Neural cell (in vitro differentiated cells): ENCODE results near the gene CHEK1. TPM values are rescaled to one million over a fixed set of nuclear protein-coding genes. Genes with fewer than 3 reads are reported as not detected.

Experiments
- H2AFZ ChIP-seq: fragments of 200-600, 300-800 bp; sonication (generic), shearing (Covaris generic); 2 replicates; pipeline ENCODE4 v1.6.0; 2014; ENCODE audit warnings: low read depth, mild to moderate bottlenecking, antibody characterized with exemption, low read length, moderate library complexity
- H3F3A ChIP-seq: fragments of 200-600 bp; shearing (Covaris generic); 2 replicates; pipeline ENCODE4 v1.6.1; 2016; ENCODE audit warnings: mild to moderate bottlenecking, moderate library complexity, mixed read lengths, antibody characterized with exemption, low read length; ENCODE audit not compliant: insufficient read depth, poor library complexity, severe bottlenecking
- H3K27ac ChIP-seq: fragments of 200-600, 300-800 bp; sonication (generic), shearing (Covaris generic); 2 replicates; pipeline ENCODE4 v1.5.1; 2014; ENCODE audit warnings: mild to moderate bottlenecking, low read length, moderate library complexity
- H3K27me3 ChIP-seq: fragments of 300-800, 200-600 bp; sonication (generic), shearing (Covaris generic); 2 replicates; pipeline ENCODE4 v1.6.0; 2014; ENCODE audit warnings: mild to moderate bottlenecking, low read depth, low read length, moderate library complexity; ENCODE audit not compliant: insufficient read depth
- H3K36me3 ChIP-seq: fragments of 300-800, 200-600 bp; sonication (generic), shearing (Covaris generic); 2 replicates; pipeline ENCODE4 v1.5.1; 2014; ENCODE audit warnings: mild to moderate bottlenecking, antibody characterized with exemption, low read length, moderate library complexity; ENCODE audit not compliant: insufficient read depth
- H3K4me2 ChIP-seq: fragments of 300-800, 200-600 bp; sonication (generic), shearing (Covaris generic); 2 replicates; pipeline ENCODE4 v1.6.0; 2014; ENCODE audit warnings: mild to moderate bottlenecking, low read length
- H3K4me3 ChIP-seq: fragments of 300-800, 200-600 bp; sonication (generic), shearing (Covaris generic); 2 replicates; pipeline ENCODE4 v1.5.1; 2014; ENCODE audit warnings: mild to moderate bottlenecking, low read length, moderate library complexity
- H3K79me2 ChIP-seq: fragments of 200-600 bp; shearing (Covaris generic); replicated peaks from 2 replicates; pipeline ENCODE4 v1.6.0; 2014; ENCODE audit warnings: mild to moderate bottlenecking, low read length, moderate library complexity; ENCODE audit not compliant: insufficient read depth
- H3K9ac ChIP-seq: fragments of 300-800, 200-600 bp; sonication (generic), shearing (Covaris generic); 2 replicates; pipeline ENCODE4 v1.6.1; 2016; ENCODE audit warnings: mild to moderate bottlenecking, low read length, mixed read lengths
- H3K9me2 ChIP-seq: fragments of 200-600 bp; shearing (Covaris generic); 2 replicates; pipeline ENCODE4 v1.6.1; 2016; ENCODE audit warnings: mild to moderate bottlenecking, low read length, mixed read lengths; ENCODE audit not compliant: insufficient read depth
- H3K9me3 ChIP-seq: fragments of 200-600, 300-800 bp; sonication (generic), shearing (Covaris generic); 2 replicates; pipeline ENCODE4 v1.6.1; 2016; ENCODE audit warnings: mild to moderate bottlenecking, mixed run types, low read length, moderate library complexity, mixed read lengths
- H4K20me1 ChIP-seq: fragments of 200-600 bp; shearing (Covaris generic); 2 replicates; pipeline ENCODE4 v1.6.1; 2016; ENCODE audit warnings: mild to moderate bottlenecking, mixed run types; ENCODE audit not compliant: insufficient read depth
- EP300 ChIP-seq: fragments of 450-650 bp; conservative IDR thresholded peaks from 2 replicates; pipeline ENCODE4 v1.6.1; 2014; ENCODE audit warnings: antibody characterized with exemption, mild to moderate bottlenecking, moderate library complexity; ENCODE audit not compliant: poor library complexity, severe bottlenecking
- EZH2 ChIP-seq: fragments of 200-600, 300-800 bp; shearing (Covaris generic), sonication (generic); IDR thresholded peaks from 2 replicates; pipeline ENCODE4 v1.6.1; 2014; ENCODE audit warnings: antibody characterized with exemption, low read length, borderline replicate concordance, mild to moderate bottlenecking; ENCODE audit not compliant: insufficient read depth, poor library complexity, severe bottlenecking
- MXI1 ChIP-seq: fragments of 450-650 bp; conservative IDR thresholded peaks from 2 replicates; pipeline ENCODE4 v1.6.1; 2014; ENCODE audit warnings: antibody characterized with exemption, mild to moderate bottlenecking; ENCODE audit not compliant: poor library complexity, severe bottlenecking
- POLR2AphosphoS5 ChIP-seq: IDR thresholded peaks from 2 replicates; pipeline ENCODE4 v1.6.1; 2012
- RAD21 ChIP-seq: fragments of 450-650 bp; conservative IDR thresholded peaks from 2 replicates; pipeline ENCODE4 v1.6.1; 2014; ENCODE audit warnings: antibody characterized with exemption, mild to moderate bottlenecking, moderate library complexity
- SMC3 ChIP-seq: fragments of 450-650 bp; conservative IDR thresholded peaks from 2 replicates; pipeline ENCODE4 v1.6.1; 2014; ENCODE audit warnings: antibody characterized with exemption, mild to moderate bottlenecking, moderate library complexity; ENCODE audit not compliant: poor library complexity
- TAF1 ChIP-seq: IDR thresholded peaks from 2 replicates; pipeline ENCODE4 v1.6.1; 2012; ENCODE audit warnings: low read depth
- polyA plus RNA-seq: library from polyadenylated mRNA; depleted of rRNA; stranded (reverse); fragments of >200 nt; gene quantifications from 2 replicates; pipeline ENCODE4 v1.2.3, GENCODE V29; 2014
- TF ChIP-seq, protein P1 (sequence below): fragments of 450-650 bp; IDR thresholded peaks from 2 replicates; pipeline ENCODE4 v1.5.1; 2014; ENCODE audit warnings: antibody characterized with exemption, mild to moderate bottlenecking, moderate library complexity; ENCODE audit not compliant: poor library complexity, severe bottlenecking
- TF ChIP-seq, protein P2 (sequence below): IDR thresholded peaks from 2 replicates; pipeline ENCODE4 v1.6.1; 2012; ENCODE audit warnings: borderline replicate concordance

Gene CHEK1
- polyA plus RNA-seq, 1 donor from 2014 or later, result 33.0 TPM

DNA sequence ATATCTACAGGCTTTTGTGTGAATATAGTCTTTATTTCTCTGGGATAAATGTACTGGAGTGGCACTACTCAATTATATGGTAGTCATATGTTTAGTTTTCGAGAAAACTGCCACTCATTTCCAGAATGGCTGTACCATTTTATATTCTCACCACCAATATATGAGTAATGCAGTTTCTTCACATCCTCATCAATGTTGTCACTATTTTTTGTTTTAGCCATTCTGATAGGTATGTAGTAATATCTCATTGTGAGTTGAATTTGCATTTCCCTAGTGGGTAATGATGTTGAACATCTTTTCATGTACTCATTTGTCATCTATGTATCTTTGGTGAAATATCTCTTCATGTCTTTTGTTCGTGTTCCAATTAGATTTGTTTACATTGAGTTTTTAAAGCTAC, 37.7 kb downstream of the CHEK1 start:
- no peak for TF ChIP-seq POLR2AphosphoS5
- TF ChIP-seq SMC3, result no peak
- TF ChIP-seq TAF1, result no peak
- TF ChIP-seq RAD21, result no peak
- H2AFZ ChIP-seq, result no peak overlapping the region
- H4K20me1 ChIP-seq, result no peaks in the 10 kb centered on the region
- peaks cover 2% of the 10 kb centered on the region for H3K9me3 ChIP-seq
- H3K27me3 ChIP-seq, result no peaks in the 10 kb centered on the region
- H3K4me2 ChIP-seq, result no peak overlapping the region
- H3F3A ChIP-seq, result no peaks in the 10 kb centered on the region
- peaks cover 4% of the 10 kb centered on the region for H3K36me3 ChIP-seq
- no peaks in the 10 kb centered on the region for H3K79me2 ChIP-seq
- H3K27ac ChIP-seq, result no peak overlapping the region
- no peak overlapping the region for H3K4me3 ChIP-seq
- H3K9me2 ChIP-seq, result no peaks in the 10 kb centered on the region
- H3K9ac ChIP-seq, result no peak overlapping the region

DNA sequence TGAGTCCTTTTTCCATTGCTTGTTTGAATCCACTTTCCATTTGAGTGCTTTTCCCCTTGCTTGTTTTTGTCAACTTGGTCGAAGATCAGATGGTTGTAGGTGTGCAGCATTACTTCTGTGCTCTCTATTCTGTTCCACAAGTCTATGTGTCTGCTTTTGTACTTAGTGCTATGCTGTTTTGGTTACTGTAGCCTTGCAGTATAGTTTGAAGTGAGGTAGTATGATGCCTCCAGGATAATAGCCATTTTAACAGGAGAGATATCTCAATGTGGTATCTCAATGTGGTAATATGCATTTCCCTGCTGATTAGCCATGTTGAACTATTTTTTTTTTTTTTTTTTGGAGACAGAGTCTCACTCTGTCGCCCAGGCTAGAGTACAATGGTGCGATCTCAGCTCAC, 38.9 kb downstream of the CHEK1 start:
- Histone ChIP-seq H3K27me3 (no peaks in the 10 kb centered on the region), H4K20me1 (no peaks in the 10 kb centered on the region), H3K79me2 (no peaks in the 10 kb centered on the region), H3K9me2 (no peaks in the 10 kb centered on the region), H3F3A (no peaks in the 10 kb centered on the region), H3K4me3 (no peak overlapping the region), H3K9ac (no peak overlapping the region), H3K27ac (no peak overlapping the region), H2AFZ (no peak overlapping the region), H3K36me3 (peaks cover 4% of the 10 kb centered on the region), H3K4me2 (no peak overlapping the region), H3K9me3 (peaks cover 2% of the 10 kb centered on the region)
- TF ChIP-seq RAD21 (no peak), EP300 (no peak), TAF1 (no peak), MXI1 (no peak), SMC3 (no peak), POLR2AphosphoS5 (no peak)
- TF ChIP-seq, protein P1, sequence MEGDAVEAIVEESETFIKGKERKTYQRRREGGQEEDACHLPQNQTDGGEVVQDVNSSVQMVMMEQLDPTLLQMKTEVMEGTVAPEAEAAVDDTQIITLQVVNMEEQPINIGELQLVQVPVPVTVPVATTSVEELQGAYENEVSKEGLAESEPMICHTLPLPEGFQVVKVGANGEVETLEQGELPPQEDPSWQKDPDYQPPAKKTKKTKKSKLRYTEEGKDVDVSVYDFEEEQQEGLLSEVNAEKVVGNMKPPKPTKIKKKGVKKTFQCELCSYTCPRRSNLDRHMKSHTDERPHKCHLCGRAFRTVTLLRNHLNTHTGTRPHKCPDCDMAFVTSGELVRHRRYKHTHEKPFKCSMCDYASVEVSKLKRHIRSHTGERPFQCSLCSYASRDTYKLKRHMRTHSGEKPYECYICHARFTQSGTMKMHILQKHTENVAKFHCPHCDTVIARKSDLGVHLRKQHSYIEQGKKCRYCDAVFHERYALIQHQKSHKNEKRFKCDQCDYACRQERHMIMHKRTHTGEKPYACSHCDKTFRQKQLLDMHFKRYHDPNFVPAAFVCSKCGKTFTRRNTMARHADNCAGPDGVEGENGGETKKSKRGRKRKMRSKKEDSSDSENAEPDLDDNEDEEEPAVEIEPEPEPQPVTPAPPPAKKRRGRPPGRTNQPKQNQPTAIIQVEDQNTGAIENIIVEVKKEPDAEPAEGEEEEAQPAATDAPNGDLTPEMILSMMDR, result no peak
- TF ChIP-seq, protein P2, sequence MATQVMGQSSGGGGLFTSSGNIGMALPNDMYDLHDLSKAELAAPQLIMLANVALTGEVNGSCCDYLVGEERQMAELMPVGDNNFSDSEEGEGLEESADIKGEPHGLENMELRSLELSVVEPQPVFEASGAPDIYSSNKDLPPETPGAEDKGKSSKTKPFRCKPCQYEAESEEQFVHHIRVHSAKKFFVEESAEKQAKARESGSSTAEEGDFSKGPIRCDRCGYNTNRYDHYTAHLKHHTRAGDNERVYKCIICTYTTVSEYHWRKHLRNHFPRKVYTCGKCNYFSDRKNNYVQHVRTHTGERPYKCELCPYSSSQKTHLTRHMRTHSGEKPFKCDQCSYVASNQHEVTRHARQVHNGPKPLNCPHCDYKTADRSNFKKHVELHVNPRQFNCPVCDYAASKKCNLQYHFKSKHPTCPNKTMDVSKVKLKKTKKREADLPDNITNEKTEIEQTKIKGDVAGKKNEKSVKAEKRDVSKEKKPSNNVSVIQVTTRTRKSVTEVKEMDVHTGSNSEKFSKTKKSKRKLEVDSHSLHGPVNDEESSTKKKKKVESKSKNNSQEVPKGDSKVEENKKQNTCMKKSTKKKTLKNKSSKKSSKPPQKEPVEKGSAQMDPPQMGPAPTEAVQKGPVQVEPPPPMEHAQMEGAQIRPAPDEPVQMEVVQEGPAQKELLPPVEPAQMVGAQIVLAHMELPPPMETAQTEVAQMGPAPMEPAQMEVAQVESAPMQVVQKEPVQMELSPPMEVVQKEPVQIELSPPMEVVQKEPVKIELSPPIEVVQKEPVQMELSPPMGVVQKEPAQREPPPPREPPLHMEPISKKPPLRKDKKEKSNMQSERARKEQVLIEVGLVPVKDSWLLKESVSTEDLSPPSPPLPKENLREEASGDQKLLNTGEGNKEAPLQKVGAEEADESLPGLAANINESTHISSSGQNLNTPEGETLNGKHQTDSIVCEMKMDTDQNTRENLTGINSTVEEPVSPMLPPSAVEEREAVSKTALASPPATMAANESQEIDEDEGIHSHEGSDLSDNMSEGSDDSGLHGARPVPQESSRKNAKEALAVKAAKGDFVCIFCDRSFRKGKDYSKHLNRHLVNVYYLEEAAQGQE, result no peak

DNA sequence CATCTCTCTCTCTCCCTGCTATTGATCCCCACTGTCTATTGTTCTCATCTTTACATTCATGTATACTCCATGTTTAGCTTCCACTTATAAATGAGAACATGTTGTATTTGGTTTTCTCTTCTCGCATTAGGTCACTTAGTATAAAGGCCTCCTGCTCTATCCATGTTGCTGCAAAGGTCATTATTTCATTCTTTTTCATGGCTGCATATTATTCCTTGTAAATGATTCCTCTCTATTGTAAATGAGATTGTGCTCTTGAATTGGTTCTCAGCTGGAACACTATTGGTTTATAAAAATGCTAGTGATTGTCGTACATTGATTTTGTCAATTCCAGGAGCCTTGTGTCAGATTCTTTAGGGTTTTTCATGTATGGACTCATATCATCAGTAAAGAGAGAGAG, 42.2 kb downstream of the CHEK1 start:
- H3F3A ChIP-seq, result no peaks in the 10 kb centered on the region

More for the DNA sequence above, 42.2 kb downstream of the CHEK1 start:
- H3K27me3 ChIP-seq, result no peaks in the 10 kb centered on the region
- no peak overlapping the region for H3K9ac ChIP-seq
- no peaks in the 10 kb centered on the region for H3K79me2 ChIP-seq
- peaks cover 4% of the 10 kb centered on the region for H3K36me3 ChIP-seq
- TF ChIP-seq EZH2 (no peak), EP300 (no peak), POLR2AphosphoS5 (no peak), TAF1 (no peak), RAD21 (no peak), SMC3 (no peak), MXI1 (no peak)
- TF ChIP-seq, protein P1, result no peak
- TF ChIP-seq, protein P2, result no peak
- H3K9me3 ChIP-seq, result peaks cover 2% of the 10 kb centered on the region
- no peaks in the 10 kb centered on the region for H4K20me1 ChIP-seq
- H3K4me3 ChIP-seq, result no peak overlapping the region
- H3K27ac ChIP-seq, result no peak overlapping the region
- H3K4me2 ChIP-seq, result no peak overlapping the region
- no peak overlapping the region for H2AFZ ChIP-seq
- H3K9me2 ChIP-seq, result no peaks in the 10 kb centered on the region
